Stimulated activated CD4-positive, alpha-beta T cell treated with anti-CD3 and anti-CD28 coated beads, Interleukin-15, amount 100 ng/mL, for 1 hour (primary cell): ENCODE data around the gene USP17L26.
"Not testable (repeated sequence)": the region's sequence is repeated elsewhere in the genome, so short reads cannot be mapped to it uniquely, and the experiment has no call there.

Experiments
- DNase-seq, 2 donors: peaks; one replicate each; pipeline ENCODE4 v3.0.0-alpha.2; 2020; ENCODE audit warnings: low read depth in 1 of 2, low spot score in 1 of 2

USP17L26 gene, protein sequence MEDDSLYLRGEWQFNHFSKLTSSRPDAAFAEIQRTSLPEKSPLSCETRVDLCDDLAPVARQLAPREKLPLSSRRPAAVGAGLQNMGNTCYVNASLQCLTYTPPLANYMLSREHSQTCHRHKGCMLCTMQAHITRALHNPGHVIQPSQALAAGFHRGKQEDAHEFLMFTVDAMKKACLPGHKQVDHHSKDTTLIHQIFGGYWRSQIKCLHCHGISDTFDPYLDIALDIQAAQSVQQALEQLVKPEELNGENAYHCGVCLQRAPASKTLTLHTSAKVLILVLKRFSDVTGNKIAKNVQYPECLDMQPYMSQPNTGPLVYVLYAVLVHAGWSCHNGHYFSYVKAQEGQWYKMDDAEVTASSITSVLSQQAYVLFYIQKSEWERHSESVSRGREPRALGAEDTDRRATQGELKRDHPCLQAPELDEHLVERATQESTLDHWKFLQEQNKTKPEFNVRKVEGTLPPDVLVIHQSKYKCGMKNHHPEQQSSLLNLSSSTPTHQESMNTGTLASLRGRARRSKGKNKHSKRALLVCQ

DNA sequence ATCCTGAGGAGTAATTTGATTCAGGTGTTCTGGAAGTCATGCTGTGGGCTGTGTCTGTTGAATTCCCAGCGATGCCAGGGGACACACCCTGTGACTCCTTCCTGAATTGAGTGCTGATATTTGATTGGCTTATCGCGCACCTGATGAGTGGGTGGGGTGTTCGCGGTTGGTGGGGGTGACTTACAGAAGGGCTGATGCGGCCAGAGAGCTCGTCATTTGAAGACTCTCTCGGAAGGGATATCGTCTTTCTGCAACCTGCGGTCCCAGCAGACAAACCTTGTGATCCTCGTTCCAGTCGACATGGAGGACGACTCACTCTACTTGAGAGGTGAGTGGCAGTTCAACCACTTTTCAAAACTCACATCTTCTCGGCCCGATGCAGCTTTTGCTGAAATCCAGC is at the start of gene USP17L26:
Gene USP17L26 (plus strand): TSS at position 301 of the 400 bp plus-strand sequence. CDS start 0 bp downstream, at position 301.
- DNase-seq = not testable (repeated sequence)

DNA sequence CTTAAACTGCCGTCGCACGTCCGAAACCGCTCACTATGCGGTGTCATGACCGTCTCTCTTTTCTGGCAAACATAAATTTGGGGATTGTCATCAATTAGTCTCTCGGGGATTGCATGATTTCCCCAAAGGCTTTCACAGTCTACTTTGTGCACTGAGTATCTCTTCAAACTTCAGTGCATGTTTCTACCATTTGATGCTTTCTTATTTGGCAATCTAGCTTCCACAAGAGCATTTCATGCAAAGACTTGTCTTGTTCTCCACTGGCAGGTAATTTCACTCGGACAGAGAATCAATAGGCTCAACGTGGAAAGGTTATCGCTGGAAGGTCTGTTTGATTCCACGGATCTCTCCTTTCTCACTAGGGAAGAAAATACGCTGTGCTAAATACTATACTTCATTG is 10.3 kb upstream of the USP17L26 start:
- not testable (repeated sequence) for DNase-seq

DNA sequence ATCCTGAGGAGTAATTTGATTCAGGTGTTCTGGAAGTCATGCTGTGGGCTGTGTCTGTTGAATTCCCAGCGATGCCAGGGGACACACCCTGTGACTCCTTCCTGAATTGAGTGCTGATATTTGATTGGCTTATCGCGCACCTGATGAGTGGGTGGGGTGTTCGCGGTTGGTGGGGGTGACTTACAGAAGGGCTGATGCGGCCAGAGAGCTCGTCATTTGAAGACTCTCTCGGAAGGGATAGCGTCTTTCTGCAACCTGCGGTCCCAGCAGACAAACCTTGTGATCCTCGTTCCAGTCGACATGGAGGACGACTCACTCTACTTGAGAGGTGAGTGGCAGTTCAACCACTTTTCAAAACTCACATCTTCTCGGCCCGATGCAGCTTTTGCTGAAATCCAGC is 9.6 kb upstream of the USP17L26 start, which contains the start of gene USP17L24:
Gene USP17L24 (plus strand): TSS at position 301 of the 400 bp plus-strand sequence. CDS start 0 bp downstream, at position 301.
- DNase-seq = not testable (repeated sequence)

DNA sequence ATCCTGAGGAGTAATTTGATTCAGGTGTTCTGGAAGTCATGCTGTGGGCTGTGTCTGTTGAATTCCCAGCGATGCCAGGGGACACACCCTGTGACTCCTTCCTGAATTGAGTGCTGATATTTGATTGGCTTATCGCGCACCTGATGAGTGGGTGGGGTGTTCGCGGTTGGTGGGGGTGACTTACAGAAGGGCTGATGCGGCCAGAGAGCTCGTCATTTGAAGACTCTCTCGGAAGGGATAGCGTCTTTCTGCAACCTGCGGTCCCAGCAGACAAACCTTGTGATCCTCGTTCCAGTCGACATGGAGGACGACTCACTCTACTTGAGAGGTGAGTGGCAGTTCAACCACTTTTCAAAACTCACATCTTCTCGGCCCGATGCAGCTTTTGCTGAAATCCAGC is 4.8 kb upstream of the USP17L26 start, which contains the start of gene USP17L25:
Gene USP17L25 (plus strand): TSS at position 301 of the 400 bp plus-strand sequence. CDS start 0 bp downstream, at position 301.
- DNase-seq = not testable (repeated sequence)

DNA sequence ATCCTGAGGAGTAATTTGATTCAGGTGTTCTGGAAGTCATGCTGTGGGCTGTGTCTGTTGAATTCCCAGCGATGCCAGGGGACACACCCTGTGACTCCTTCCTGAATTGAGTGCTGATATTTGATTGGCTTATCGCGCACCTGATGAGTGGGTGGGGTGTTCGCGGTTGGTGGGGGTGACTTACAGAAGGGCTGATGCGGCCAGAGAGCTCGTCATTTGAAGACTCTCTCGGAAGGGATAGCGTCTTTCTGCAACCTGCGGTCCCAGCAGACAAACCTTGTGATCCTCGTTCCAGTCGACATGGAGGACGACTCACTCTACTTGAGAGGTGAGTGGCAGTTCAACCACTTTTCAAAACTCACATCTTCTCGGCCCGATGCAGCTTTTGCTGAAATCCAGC is 4.6 kb downstream of the USP17L26 start, which contains the start of gene USP17L5:
Gene USP17L5 (plus strand): TSS at position 301 of the 400 bp plus-strand sequence. CDS start 0 bp downstream, at position 301.
- DNase-seq = not testable (repeated sequence)

DNA sequence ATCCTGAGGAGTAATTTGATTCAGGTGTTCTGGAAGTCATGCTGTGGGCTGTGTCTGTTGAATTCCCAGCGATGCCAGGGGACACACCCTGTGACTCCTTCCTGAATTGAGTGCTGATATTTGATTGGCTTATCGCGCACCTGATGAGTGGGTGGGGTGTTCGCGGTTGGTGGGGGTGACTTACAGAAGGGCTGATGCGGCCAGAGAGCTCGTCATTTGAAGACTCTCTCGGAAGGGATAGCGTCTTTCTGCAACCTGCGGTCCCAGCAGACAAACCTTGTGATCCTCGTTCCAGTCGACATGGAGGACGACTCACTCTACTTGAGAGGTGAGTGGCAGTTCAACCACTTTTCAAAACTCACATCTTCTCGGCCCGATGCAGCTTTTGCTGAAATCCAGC is 9.4 kb downstream of the USP17L26 start, which contains the start of gene USP17L27:
Gene USP17L27 (plus strand): TSS at position 301 of the 400 bp plus-strand sequence. CDS start 0 bp downstream, at position 301.
- DNase-seq = not testable (repeated sequence)

DNA sequence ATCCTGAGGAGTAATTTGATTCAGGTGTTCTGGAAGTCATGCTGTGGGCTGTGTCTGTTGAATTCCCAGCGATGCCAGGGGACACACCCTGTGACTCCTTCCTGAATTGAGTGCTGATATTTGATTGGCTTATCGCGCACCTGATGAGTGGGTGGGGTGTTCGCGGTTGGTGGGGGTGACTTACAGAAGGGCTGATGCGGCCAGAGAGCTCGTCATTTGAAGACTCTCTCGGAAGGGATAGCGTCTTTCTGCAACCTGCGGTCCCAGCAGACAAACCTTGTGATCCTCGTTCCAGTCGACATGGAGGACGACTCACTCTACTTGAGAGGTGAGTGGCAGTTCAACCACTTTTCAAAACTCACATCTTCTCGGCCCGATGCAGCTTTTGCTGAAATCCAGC is 14.1 kb downstream of the USP17L26 start, which contains the start of gene USP17L28:
Gene USP17L28 (plus strand): TSS at position 301 of the 400 bp plus-strand sequence. CDS start 0 bp downstream, at position 301.
- DNase-seq = not testable (repeated sequence)

DNA sequence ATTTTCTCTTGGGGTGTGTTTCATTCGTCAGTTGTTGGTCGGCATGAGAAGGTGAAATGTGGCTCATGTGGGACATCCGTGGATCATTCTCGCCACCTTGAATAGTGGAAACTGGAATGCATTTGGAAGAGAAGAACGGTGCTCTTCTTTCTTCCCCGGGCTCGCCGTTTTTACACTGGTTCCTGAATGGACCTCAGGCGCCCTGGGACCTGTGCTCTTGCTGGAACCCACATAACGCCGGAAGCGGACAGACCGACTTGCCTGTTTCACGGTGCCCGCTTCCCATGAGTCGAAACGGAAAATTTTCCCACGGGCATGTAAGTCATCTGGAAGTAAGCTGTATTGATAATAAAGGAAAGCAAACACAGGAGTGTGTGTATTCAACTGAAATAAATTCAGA is 16.4 kb downstream of the USP17L26 start:
- DNase-seq = not testable (repeated sequence)

DNA sequence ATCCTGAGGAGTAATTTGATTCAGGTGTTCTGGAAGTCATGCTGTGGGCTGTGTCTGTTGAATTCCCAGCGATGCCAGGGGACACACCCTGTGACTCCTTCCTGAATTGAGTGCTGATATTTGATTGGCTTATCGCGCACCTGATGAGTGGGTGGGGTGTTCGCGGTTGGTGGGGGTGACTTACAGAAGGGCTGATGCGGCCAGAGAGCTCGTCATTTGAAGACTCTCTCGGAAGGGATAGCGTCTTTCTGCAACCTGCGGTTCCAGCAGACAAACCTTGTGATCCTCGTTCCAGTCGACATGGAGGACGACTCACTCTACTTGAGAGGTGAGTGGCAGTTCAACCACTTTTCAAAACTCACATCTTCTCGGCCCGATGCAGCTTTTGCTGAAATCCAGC is 18.9 kb downstream of the USP17L26 start, which contains the start of gene USP17L29:
Gene USP17L29 (plus strand): TSS at position 301 of the 400 bp plus-strand sequence. CDS start 0 bp downstream, at position 301.
- not testable (repeated sequence) for DNase-seq

DNA sequence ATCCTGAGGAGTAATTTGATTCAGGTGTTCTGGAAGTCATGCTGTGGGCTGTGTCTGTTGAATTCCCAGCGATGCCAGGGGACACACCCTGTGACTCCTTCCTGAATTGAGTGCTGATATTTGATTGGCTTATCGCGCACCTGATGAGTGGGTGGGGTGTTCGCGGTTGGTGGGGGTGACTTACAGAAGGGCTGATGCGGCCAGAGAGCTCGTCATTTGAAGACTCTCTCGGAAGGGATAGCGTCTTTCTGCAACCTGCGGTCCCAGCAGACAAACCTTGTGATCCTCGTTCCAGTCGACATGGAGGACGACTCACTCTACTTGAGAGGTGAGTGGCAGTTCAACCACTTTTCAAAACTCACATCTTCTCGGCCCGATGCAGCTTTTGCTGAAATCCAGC is 28.4 kb downstream of the USP17L26 start, which contains the start of gene USP17L30:
Gene USP17L30 (plus strand): TSS at position 301 of the 400 bp plus-strand sequence. CDS start 0 bp downstream, at position 301.
- not testable (repeated sequence) for DNase-seq

DNA sequence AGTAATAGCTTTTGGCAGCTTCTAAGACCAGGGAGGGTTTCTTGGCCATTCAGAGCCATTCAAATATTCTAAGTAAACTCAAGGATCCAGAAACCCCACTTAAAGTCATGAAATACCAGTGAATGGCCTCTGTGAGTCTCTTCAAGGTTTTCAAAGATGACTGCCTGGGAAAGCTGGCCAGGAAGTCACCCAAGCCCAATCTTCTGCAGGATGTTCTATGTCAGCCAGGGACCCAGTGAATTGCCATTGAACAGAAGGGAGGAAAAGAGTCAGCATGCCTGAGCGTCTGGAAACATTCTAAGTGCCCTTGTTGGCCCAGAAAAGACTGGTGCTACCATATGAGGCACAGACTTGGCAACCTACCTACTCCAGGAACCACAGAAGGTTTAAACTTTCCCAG is 45.4 kb downstream of the USP17L26 start:
- not testable (repeated sequence) for DNase-seq

DNA sequence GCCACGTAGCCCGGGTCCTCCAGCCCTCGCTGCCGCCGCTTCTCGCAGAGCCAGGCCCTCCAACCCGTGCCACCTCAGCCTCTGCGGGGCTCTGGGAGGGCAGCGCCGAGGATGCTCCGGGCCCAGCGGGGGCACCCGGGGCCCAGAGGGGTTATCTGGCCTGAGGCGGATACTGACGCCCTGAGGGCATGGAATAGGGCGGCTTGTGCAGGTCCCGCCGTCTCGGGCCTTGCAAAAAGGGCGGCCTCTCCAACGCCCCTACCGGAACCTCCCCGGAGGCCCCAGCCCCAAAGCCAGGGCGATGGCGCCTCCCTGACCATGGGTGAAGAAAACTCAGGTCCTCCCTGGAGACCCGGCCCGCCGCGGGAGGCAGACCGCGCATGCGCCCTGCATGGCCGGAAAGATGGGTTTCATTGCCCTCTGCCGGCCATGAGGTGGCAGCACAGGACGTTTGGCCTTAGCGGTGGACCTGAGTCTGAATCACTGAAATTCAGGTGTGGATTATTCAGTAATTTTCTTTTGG is 46.6 kb downstream of the USP17L26 start:
- DNase-seq = peak; percentile 33 to 35

DNA sequence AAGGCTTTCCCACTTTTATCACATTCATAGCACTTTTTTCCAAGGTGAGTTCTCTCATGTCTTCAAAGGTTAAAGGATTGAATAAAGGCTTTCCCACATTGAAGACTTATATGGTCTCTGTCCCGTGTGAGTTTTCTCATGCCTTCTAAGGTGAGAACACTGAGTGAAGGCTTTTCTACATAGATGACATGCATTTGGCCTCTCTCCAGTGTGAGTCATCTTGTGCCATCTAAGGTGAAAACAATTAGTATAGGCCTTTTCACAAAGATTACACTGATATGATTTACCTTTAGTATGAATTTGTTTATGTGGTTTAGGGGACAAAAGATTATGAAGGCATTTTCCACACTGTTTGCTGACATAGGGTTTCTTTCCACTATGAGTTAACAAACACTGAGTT is 49.7 kb downstream of the USP17L26 start:
- DNase-seq = no peak
